Esophagus muscularis mucosa (tissue), 3 donors: ENCODE measurements around the gene MNT.

ENCODE experiments used
- POLR2A ChIP-seq: fragments of 450-650 bp; IDR thresholded peaks from one replicate; pipeline ENCODE4 v1.6.1; 2017; ENCODE audit warnings: antibody characterized with exemption, moderate library complexity, mild to moderate bottlenecking, low read depth
- TF ChIP-seq, protein P1 (sequence below), 3 experiments: fragments of 200-600 bp in 2 of 3; fragments of 450-650 bp in 1 of 3; sonication (generic) in 2 of 3; IDR thresholded peaks; one replicate each; pipeline ENCODE4 v1.5.1; 2017 to 2019; ENCODE audit warnings: antibody characterized with exemption in 3 of 3, mild to moderate bottlenecking in 2 of 3, moderate library complexity in 1 of 3

DNA sequence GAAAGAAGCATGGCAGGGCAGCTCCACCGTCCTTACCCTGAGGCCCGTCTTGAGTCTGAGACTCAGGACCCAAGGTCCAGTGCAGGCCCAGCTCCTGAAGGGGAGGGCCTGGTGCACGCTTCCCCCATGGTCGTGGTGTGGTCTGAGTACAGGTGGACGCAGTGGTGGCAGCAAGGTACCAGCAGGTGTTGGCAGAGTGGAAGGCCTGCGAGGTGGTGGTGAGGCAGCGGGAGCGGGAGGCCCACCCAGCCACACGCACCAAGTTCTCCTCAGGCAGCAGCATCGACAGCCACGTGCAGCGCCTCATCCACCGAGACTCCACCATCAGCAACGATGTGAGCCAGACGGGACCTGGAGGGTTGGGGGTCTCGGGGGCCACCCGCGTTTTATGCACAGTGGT lies 27.7 kb downstream of the MNT start:
- TF ChIP-seq, protein P1, sequence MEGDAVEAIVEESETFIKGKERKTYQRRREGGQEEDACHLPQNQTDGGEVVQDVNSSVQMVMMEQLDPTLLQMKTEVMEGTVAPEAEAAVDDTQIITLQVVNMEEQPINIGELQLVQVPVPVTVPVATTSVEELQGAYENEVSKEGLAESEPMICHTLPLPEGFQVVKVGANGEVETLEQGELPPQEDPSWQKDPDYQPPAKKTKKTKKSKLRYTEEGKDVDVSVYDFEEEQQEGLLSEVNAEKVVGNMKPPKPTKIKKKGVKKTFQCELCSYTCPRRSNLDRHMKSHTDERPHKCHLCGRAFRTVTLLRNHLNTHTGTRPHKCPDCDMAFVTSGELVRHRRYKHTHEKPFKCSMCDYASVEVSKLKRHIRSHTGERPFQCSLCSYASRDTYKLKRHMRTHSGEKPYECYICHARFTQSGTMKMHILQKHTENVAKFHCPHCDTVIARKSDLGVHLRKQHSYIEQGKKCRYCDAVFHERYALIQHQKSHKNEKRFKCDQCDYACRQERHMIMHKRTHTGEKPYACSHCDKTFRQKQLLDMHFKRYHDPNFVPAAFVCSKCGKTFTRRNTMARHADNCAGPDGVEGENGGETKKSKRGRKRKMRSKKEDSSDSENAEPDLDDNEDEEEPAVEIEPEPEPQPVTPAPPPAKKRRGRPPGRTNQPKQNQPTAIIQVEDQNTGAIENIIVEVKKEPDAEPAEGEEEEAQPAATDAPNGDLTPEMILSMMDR (IDR thresholded peaks at IDR 0.05): no peak
- TF ChIP-seq POLR2A: no peak
